Endothelial cell (in vitro differentiated cells): Measurements from ENCODE around the gene OR3A2. TPM values are rescaled to one million over a fixed set of nuclear protein-coding genes. Genes with fewer than 3 reads are reported as not detected.
"Not testable (repeated sequence)": the region's sequence is repeated elsewhere in the genome, so short reads cannot be mapped to it uniquely, and the experiment has no call there.

Experiments
- DNase-seq: peaks from one replicate; pipeline ENCODE4 v3.0.0; 2021; ENCODE audit warnings: low spot score
- H3K27ac Mint-ChIP-seq: one replicate; pipeline ENCODE4 v1.8.0; 2021; ENCODE audit warnings: mixed read lengths, inconsistent platforms; ENCODE audit not compliant: unreplicated experiment
- H3K27me3 Mint-ChIP-seq: one replicate; pipeline ENCODE4 v1.8.0; 2021; ENCODE audit warnings: mild to moderate bottlenecking, moderate library complexity, mixed read lengths, inconsistent platforms; ENCODE audit not compliant: unreplicated experiment
- H3K36me3 Mint-ChIP-seq: one replicate; pipeline ENCODE4 v1.8.0; 2021; ENCODE audit warnings: mild to moderate bottlenecking, low read depth, mixed read lengths, inconsistent platforms; ENCODE audit not compliant: unreplicated experiment
- H3K4me1 Mint-ChIP-seq: one replicate; pipeline ENCODE4 v1.8.0; 2021; ENCODE audit warnings: mild to moderate bottlenecking, mixed read lengths, inconsistent platforms; ENCODE audit not compliant: unreplicated experiment
- H3K4me3 Mint-ChIP-seq: one replicate; pipeline ENCODE4 v1.8.0; 2021; ENCODE audit warnings: mild to moderate bottlenecking, mixed read lengths, inconsistent platforms; ENCODE audit not compliant: unreplicated experiment
- H3K9me3 Mint-ChIP-seq: one replicate; pipeline ENCODE4 v1.8.0; 2021; ENCODE audit warnings: mixed read lengths, inconsistent platforms; ENCODE audit not compliant: unreplicated experiment
- CTCF ChIP-seq: fragments of 200-600 bp; sonication (generic); IDR thresholded peaks from one replicate; pipeline ENCODE4 v1.5.0; 2021; ENCODE audit warnings: antibody characterized with exemption; ENCODE audit not compliant: unreplicated experiment
- total RNA-seq: library from RNA; stranded (reverse); fragmentation: NEBNext Ultra II Directional; extraction: Animal tissue kit (Norgen Biotek cat#: 25700); gene quantifications from one replicate; pipeline ENCODE4 v1.2.1, GENCODE V29; 2021; ENCODE audit not compliant: unreplicated experiment

Gene OR3A2
- total RNA-seq, 1 donor from 2014 or later = not detected

- Mint-ChIP-seq H3K9me3 (no peaks in the 10 kb centered on the region), H3K27ac (no peak overlapping the region), H3K4me3 (no peak overlapping the region), H3K4me1 (no peaks in the 10 kb centered on the region), H3K36me3 (no peaks in the 10 kb centered on the region), H3K27me3 (no peaks in the 10 kb centered on the region)
- no peak for DNase-seq
- TF ChIP-seq CTCF = no peak
Measured at GRCh38 chr17:3389791-3390190, 3.7 kb upstream of the OR3A2 start.

GRCh38 chr17:3381957-3382356 lies 4.2 kb downstream of the OR3A2 start:
- TF ChIP-seq CTCF = no peak
- no peaks in the 10 kb centered on the region for H3K9me3 Mint-ChIP-seq
- H3K36me3 Mint-ChIP-seq = no peaks in the 10 kb centered on the region
- no peak overlapping the region for H3K27ac Mint-ChIP-seq
- peaks cover 1% of the 10 kb centered on the region for H3K27me3 Mint-ChIP-seq
- no peak for DNase-seq
- H3K4me1 Mint-ChIP-seq = no peaks in the 10 kb centered on the region
- H3K4me3 Mint-ChIP-seq = no peak overlapping the region

- no peaks in the 10 kb centered on the region for H3K4me1 Mint-ChIP-seq
- H3K36me3 Mint-ChIP-seq = peaks cover 1% of the 10 kb centered on the region
Measured at GRCh38 chr17:3378321-3378720, 7.8 kb downstream of the OR3A2 start.

GRCh38 chr17:3371167-3371566 lies 14.9 kb downstream of the OR3A2 start:
- not testable (repeated sequence) for H3K36me3 Mint-ChIP-seq, H3K4me3 Mint-ChIP-seq, H3K27me3 Mint-ChIP-seq, H3K27ac Mint-ChIP-seq, H3K9me3 Mint-ChIP-seq, DNase-seq, H3K4me1 Mint-ChIP-seq

More at GRCh38 chr17:3378321-3378720, 7.8 kb downstream of the OR3A2 start:
- TF ChIP-seq CTCF = no peak
- no peak for DNase-seq
- no peak overlapping the region for H3K27ac Mint-ChIP-seq
- peaks cover 3% of the 10 kb centered on the region for H3K27me3 Mint-ChIP-seq
- H3K9me3 Mint-ChIP-seq = peaks cover 3% of the 10 kb centered on the region
- no peak overlapping the region for H3K4me3 Mint-ChIP-seq

GRCh38 chr17:3342782-3343181 lies 43.3 kb downstream of the OR3A2 start:
- not testable (repeated sequence) for DNase-seq, H3K4me3 Mint-ChIP-seq, H3K4me1 Mint-ChIP-seq, H3K27ac Mint-ChIP-seq, H3K36me3 Mint-ChIP-seq, H3K27me3 Mint-ChIP-seq
- H3K9me3 Mint-ChIP-seq = peaks cover 14% of the 10 kb centered on the region

GRCh38 chr17:3335876-3336275 lies 50.2 kb downstream of the OR3A2 start:
- H3K9me3 Mint-ChIP-seq = no peaks in the 10 kb centered on the region
- DNase-seq = no peak
- H3K4me1 Mint-ChIP-seq = no peaks in the 10 kb centered on the region
- H3K4me3 Mint-ChIP-seq = no peak overlapping the region
- no peaks in the 10 kb centered on the region for H3K36me3 Mint-ChIP-seq
- no peaks in the 10 kb centered on the region for H3K27me3 Mint-ChIP-seq
- TF ChIP-seq CTCF = no peak
- H3K27ac Mint-ChIP-seq = no peak overlapping the region
